HL-60 (cell line): ENCODE measurements around the gene CPB2.

Experiments
- GABPA ChIP-seq: IDR thresholded peaks from 2 replicates; pipeline ENCODE4 v1.6.1; 2012; ENCODE audit warnings: low read depth
- POLR2AphosphoS5 ChIP-seq: IDR thresholded peaks from 2 replicates; pipeline ENCODE4 v1.6.1; 2012; ENCODE audit warnings: low read depth
- SPI1 ChIP-seq: IDR thresholded peaks from 2 replicates; pipeline ENCODE4 v1.6.1; 2012; ENCODE audit warnings: low read depth, mild to moderate bottlenecking, borderline replicate concordance
- TF ChIP-seq, protein P1 (sequence below): IDR thresholded peaks from one replicate; pipeline ENCODE4 v1.5.1; 2011; ENCODE audit warnings: low read length, control low read depth, inconsistent platforms; ENCODE audit not compliant: insufficient read depth
- TF ChIP-seq, protein P2 (sequence below): IDR thresholded peaks from 2 replicates; pipeline ENCODE4 v1.6.1; 2012; ENCODE audit warnings: low read depth; ENCODE audit not compliant: insufficient replicate concordance

DNA sequence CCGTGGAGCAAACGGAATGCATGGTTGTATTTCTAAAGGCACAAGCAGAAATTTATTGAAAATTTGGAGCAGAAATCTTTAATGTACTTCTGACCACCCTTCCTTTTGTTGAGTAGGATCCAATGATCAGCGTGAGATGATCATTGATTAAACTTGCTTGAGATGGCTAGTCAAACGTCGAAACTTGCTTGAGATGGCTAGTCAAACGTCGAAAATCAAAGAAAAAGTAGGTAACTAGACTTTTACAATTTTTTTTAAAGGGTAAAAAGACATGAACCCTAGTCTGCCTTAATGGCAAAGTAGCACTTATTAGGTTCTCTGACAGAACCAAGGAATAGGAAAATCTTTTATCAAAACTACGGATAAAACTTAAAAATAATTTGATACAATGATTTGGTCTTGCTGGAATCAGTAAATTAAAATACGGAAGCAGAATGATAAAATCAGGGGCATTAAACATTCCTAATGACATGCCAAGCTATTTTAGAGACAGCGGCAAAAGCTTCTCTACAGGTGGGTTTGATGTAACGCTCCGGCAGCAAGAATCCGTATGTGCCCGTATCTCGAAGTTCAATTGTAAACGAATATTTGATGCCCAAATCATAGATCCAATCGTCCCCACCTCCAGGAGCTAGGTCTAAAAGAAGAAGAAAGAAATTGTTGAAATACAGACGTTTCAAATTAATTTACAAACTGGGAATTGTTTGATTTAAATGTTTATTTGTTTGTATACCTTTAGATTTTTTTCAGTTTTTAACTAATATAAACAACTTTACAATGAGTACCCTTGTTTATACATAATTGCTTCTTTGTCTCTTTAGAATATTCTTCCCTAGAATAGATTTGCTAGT lies 51.4 kb downstream of the CPB2 start:
- TF ChIP-seq, protein P1, sequence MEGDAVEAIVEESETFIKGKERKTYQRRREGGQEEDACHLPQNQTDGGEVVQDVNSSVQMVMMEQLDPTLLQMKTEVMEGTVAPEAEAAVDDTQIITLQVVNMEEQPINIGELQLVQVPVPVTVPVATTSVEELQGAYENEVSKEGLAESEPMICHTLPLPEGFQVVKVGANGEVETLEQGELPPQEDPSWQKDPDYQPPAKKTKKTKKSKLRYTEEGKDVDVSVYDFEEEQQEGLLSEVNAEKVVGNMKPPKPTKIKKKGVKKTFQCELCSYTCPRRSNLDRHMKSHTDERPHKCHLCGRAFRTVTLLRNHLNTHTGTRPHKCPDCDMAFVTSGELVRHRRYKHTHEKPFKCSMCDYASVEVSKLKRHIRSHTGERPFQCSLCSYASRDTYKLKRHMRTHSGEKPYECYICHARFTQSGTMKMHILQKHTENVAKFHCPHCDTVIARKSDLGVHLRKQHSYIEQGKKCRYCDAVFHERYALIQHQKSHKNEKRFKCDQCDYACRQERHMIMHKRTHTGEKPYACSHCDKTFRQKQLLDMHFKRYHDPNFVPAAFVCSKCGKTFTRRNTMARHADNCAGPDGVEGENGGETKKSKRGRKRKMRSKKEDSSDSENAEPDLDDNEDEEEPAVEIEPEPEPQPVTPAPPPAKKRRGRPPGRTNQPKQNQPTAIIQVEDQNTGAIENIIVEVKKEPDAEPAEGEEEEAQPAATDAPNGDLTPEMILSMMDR = no peak
- no peak for TF ChIP-seq POLR2AphosphoS5
- TF ChIP-seq, protein P2, sequence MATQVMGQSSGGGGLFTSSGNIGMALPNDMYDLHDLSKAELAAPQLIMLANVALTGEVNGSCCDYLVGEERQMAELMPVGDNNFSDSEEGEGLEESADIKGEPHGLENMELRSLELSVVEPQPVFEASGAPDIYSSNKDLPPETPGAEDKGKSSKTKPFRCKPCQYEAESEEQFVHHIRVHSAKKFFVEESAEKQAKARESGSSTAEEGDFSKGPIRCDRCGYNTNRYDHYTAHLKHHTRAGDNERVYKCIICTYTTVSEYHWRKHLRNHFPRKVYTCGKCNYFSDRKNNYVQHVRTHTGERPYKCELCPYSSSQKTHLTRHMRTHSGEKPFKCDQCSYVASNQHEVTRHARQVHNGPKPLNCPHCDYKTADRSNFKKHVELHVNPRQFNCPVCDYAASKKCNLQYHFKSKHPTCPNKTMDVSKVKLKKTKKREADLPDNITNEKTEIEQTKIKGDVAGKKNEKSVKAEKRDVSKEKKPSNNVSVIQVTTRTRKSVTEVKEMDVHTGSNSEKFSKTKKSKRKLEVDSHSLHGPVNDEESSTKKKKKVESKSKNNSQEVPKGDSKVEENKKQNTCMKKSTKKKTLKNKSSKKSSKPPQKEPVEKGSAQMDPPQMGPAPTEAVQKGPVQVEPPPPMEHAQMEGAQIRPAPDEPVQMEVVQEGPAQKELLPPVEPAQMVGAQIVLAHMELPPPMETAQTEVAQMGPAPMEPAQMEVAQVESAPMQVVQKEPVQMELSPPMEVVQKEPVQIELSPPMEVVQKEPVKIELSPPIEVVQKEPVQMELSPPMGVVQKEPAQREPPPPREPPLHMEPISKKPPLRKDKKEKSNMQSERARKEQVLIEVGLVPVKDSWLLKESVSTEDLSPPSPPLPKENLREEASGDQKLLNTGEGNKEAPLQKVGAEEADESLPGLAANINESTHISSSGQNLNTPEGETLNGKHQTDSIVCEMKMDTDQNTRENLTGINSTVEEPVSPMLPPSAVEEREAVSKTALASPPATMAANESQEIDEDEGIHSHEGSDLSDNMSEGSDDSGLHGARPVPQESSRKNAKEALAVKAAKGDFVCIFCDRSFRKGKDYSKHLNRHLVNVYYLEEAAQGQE = no peak
- no peak for TF ChIP-seq GABPA
- no peak for TF ChIP-seq SPI1
